ENCODE results near the gene POM121. TPM values are rescaled to one million over a fixed set of nuclear protein-coding genes. Genes with fewer than 3 reads are reported as not detected.
"Not testable (repeated sequence)": the region's sequence is repeated elsewhere in the genome, so short reads cannot be mapped to it uniquely, and the experiment has no call there.

POM121 gene
- total and polyA plus RNA-seq, 10 of the 15 experiments (the other 5 are each of a cell fraction or from before 2014, with no cell fraction given) = 2.4 to 65.7 (median 14.1) TPM

GRCh38 chr7:72924733-72925545 lies at the start of gene POM121 (continued):
- TF ChIP-seq BCL3 (IDR thresholded peaks at IDR 0.05; ENCODE audit: borderline replicate concordance, insufficient read depth, low read depth, low read length, poor library complexity, severe bottlenecking) (peak; percentile 93), CBX5 (IDR thresholded peaks at IDR 0.05; ENCODE audit: low read depth) (0 out of 2 replicates have a peak, but pooled peaks have one; percentile 29), PML (IDR thresholded peaks at IDR 0.05; ENCODE audit: low read length) (peak; percentile 93; the same call in 1 of the 2 replicates), NR2C2 (IDR thresholded peaks at IDR 0.05; ENCODE audit: borderline replicate concordance, control insufficient read depth, insufficient read length, low read depth) (no peak)

GRCh38 chr7:72879079-72879736 lies 45.7 kb upstream of the POM121 start:
- H3K79me2 ChIP-seq (ENCODE audit: control insufficient read depth, insufficient read depth, low read length) = peaks cover 17% of the 10 kb centered on the region
- H3K27me3 ChIP-seq (replicated peaks in 1 of 2; ENCODE audit: control insufficient read depth in 2 of 2, insufficient read depth in 2 of 2, low read length in 1 of 2); RAD21 ChIA-PET (ENCODE audit: unreplicated experiment); FAIRE-seq; H3K4me1 ChIP-seq (ENCODE audit: control insufficient read depth, insufficient read depth, low read length); in situ Hi-C loops (cut with MboI); CTCF ChIA-PET; SMC1A ChIA-PET (ENCODE audit: uncharacterized antibody, unreplicated experiment); BruUV-seq (replicated peaks); H4K20me1 ChIP-seq (ENCODE audit: control insufficient read depth, insufficient read depth); H3K36me3 ChIP-seq (ENCODE audit: control insufficient read depth in 2 of 2, insufficient read depth in 2 of 2, low read length in 1 of 2); POLR2A ChIA-PET; H3K9me3 ChIP-seq (replicated peaks; ENCODE audit: control insufficient read depth, insufficient read depth, low read length): not testable (repeated sequence)
- DNase-seq (ENCODE audit: low read depth, low spot score) = peak; percentile 47
- intact Hi-C loops (cut with micrococcal nuclease; ENCODE audit: unreplicated experiment) = loop anchor here (2.0 kb wide), 1 partner anchor 50 kb away; the partner anchor contains the start of gene TYW1B
- under 1% methylated on average over 32 of the region's 59 CpGs for WGBS (ENCODE audit: insufficient coverage, insufficient replicate concordance, low lambda C conversion rate, missing lambda C conversion rate)
- peak; percentile 100 for ATAC-seq
- peak overlapping the region; percentile 85 for H2AFZ ChIP-seq (ENCODE audit: control insufficient read depth, low read depth, low read length)
- H3K9ac ChIP-seq (ENCODE audit: control insufficient read depth, insufficient read depth, low read length) = peak overlapping the region; percentile 80
- peak overlapping the region; percentile 55; the same call in 1 of the 2 replicates for H3K4me2 ChIP-seq (ENCODE audit: control insufficient read depth, insufficient read depth)
- H3K4me3 ChIP-seq = peak overlapping the region; percentile 99
- H3K27ac ChIP-seq (ENCODE audit: control insufficient read depth, insufficient read depth) = peak overlapping the region; percentile 69
- TF ChIP-seq CREM (IDR thresholded peaks at IDR 0.05; ENCODE audit: low read depth) (peak; percentile 14; the same call in 1 of the 2 replicates), SMAD5 (IDR thresholded peaks at IDR 0.05; ENCODE audit: low read depth) (peak; percentile 39; the same call in 1 of the 2 replicates), NKRF (conservative IDR thresholded peaks at IDR 0.05) (peak; percentile 30; the same call in 1 of the 2 replicates), PML (IDR thresholded peaks at IDR 0.05; ENCODE audit: low read length) (0 out of 2 replicates have a peak, but pooled peaks have one; percentile 21), RELB (IDR thresholded peaks at IDR 0.05; ENCODE audit: low read depth) (peak; percentile 81), ZNF207 (IDR thresholded peaks at IDR 0.05; ENCODE audit: borderline replicate concordance) (0 out of 2 replicates have a peak, but pooled peaks have one; percentile 57), KLF5 (IDR thresholded peaks at IDR 0.05; ENCODE audit: partially characterized antibody) (peak; percentile 46), NR2F1 (conservative IDR thresholded peaks at IDR 0.05) (peak; percentile 63), NR2C1 (IDR thresholded peaks at IDR 0.05) (peak; percentile 58), NRF1 (conservative IDR thresholded peaks at IDR 0.05; ENCODE audit: low read depth, low read length) (peak; percentile 77), EGR1 (IDR thresholded peaks at IDR 0.05; ENCODE audit: borderline replicate concordance in 1 of 2, low read depth in 2 of 2, low read length in 2 of 2) (peak; percentile 31 to 70; a peak in 2 of 3 replicates), GABPA (IDR thresholded peaks at IDR 0.05; ENCODE audit: low read depth) (peak; percentile 66), EED (IDR thresholded peaks at IDR 0.05; ENCODE audit: low read depth) (peak; percentile 75)

All from GM12878 (cell line).